ENCODE data around the gene CDH20. TPM values are rescaled to one million over a fixed set of nuclear protein-coding genes. Genes with fewer than 3 reads are reported as not detected.

Gene CDH20
- total and polyA plus RNA-seq, 2 of the 13 experiments (the other 11 are each of a cell fraction or from before 2014, with no cell fraction given): not detected

DNA sequence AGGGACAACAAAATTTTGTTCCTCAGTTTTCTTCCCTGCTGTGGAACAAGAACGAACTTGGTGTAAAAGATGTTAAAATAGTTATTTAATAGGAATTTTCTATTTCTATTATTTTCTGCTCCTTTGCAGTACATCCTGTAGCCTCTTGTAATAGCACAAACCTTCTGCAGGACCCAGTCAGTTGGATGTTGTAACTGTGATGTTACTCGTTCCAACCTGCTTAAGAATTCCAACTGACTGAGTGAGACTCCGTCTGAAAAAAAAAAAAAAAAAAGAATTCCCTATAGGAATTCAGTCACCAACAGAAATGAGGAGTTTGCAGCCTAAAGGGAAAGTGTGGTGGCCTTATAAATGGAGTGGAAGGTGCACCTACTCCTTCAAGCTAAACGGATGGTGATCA is 46.4 kb upstream of the CDH20 start (continued):
- TF ChIP-seq, protein P1, sequence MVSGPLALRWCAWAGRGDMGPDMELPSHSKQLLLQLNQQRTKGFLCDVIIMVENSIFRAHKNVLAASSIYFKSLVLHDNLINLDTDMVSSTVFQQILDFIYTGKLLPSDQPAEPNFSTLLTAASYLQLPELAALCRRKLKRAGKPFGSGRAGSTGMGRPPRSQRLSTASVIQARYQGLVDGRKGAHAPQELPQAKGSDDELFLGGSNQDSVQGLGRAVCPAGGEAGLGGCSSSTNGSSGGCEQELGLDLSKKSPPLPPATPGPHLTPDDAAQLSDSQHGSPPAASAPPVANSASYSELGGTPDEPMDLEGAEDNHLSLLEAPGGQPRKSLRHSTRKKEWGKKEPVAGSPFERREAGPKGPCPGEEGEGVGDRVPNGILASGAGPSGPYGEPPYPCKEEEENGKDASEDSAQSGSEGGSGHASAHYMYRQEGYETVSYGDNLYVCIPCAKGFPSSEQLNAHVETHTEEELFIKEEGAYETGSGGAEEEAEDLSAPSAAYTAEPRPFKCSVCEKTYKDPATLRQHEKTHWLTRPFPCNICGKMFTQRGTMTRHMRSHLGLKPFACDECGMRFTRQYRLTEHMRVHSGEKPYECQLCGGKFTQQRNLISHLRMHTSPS (CRISPR knock-in tag; IDR thresholded peaks at IDR 0.05; ENCODE audit: low read depth): no peak
- TF ChIP-seq PCBP1 (IDR thresholded peaks at IDR 0.05; ENCODE audit: borderline replicate concordance, low read depth, low read length) (no peak), ZBTB21 (CRISPR knock-in tag; IDR thresholded peaks at IDR 0.05) (no peak), ZNF382 (CRISPR knock-in tag; IDR thresholded peaks at IDR 0.05; ENCODE audit: borderline replicate concordance) (no peak), SRF (IDR thresholded peaks at IDR 0.05; ENCODE audit: low read depth, low read length) (no peak)
- TF ChIP-seq, protein P2, sequence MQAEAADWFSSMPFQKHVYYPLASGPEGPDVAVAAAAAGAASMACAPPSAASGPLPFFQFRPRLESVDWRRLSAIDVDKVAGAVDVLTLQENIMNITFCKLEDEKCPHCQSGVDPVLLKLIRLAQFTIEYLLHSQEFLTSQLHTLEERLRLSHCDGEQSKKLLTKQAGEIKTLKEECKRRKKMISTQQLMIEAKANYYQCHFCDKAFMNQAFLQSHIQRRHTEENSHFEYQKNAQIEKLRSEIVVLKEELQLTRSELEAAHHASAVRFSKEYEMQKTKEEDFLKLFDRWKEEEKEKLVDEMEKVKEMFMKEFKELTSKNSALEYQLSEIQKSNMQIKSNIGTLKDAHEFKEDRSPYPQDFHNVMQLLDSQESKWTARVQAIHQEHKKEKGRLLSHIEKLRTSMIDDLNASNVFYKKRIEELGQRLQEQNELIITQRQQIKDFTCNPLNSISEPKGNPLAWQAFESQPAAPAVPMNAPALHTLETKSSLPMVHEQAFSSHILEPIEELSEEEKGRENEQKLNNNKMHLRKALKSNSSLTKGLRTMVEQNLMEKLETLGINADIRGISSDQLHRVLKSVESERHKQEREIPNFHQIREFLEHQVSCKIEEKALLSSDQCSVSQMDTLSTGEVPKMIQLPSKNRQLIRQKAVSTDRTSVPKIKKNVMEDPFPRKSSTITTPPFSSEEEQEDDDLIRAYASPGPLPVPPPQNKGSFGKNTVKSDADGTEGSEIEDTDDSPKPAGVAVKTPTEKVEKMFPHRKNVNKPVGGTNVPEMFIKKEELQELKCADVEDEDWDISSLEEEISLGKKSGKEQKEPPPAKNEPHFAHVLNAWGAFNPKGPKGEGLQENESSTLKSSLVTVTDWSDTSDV (CRISPR knock-in tag; IDR thresholded peaks at IDR 0.05): no peak

DNA sequence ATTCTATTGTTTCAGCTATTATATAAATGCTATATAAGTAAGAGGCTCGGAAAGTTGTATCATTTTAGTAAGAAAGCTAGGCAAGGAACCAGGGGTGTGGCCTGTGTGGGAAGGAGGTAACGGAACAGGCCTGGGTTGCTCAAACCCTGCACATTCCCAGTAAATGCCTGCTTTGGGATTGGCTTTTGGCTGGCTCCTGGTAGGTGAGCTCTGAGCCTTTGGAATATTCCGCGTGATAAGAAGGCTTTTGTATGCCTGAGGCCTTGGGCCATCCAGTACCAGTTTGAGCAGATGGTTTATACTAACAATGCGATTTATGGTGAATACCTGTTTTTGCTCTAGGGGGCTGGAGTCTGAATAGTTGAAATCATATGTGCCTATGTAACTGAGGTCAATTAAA is 42.6 kb upstream of the CDH20 start:
- H3K9ac ChIP-seq (ENCODE audit: insufficient read depth, low read depth, low read length): no peak overlapping the region
- no peaks in the 10 kb centered on the region for H4K20me1 ChIP-seq (ENCODE audit: insufficient read depth, low read length)
- FAIRE-seq (no peak), DNase-seq (ENCODE audit: low spot score) (no peak), ATAC-seq (no peak)
- no peaks in the 10 kb centered on the region for H3K36me3 ChIP-seq (replicated peaks in 1 of 2; ENCODE audit: control insufficient read depth in 1 of 2, insufficient read depth in 2 of 2, low read length in 2 of 2)
- POLR2A ChIA-PET: no interaction called here
- in situ Hi-C loops (cut with HindIII; ENCODE audit: extremely low pct_ligation_motif_present, low pct_unique_long_range_greater_than_20kb) (no loop called here), intact Hi-C loops (cut with micrococcal nuclease; ENCODE audit: unreplicated experiment) (no loop called here)
- no peak overlapping the region for H2AFZ ChIP-seq (ENCODE audit: low read length)
- H3K4me1 ChIP-seq (ENCODE audit: insufficient read depth, low read length): no peaks in the 10 kb centered on the region
- no peaks in the 10 kb centered on the region for H3K27me3 ChIP-seq (ENCODE audit: control insufficient read depth in 1 of 2, insufficient read depth in 2 of 2, low read length in 2 of 2)
- H3K9me3 ChIP-seq (ENCODE audit: low read length): no peaks in the 10 kb centered on the region
- H3K27ac ChIP-seq (ENCODE audit: extremely low read length, insufficient read depth, low read length): no peak overlapping the region
- no TSS peak for BruUV-seq (replicated peaks)
- no peak overlapping the region for H3K4me2 ChIP-seq (ENCODE audit: low read depth, low read length)
- H3K79me2 ChIP-seq (ENCODE audit: insufficient read depth, low read length): no peaks in the 10 kb centered on the region
- no peak overlapping the region for H3K4me3 ChIP-seq (replicated peaks in 1 of 3; ENCODE audit: insufficient read depth in 1 of 3, low read depth in 2 of 3, low read length in 3 of 3)
- CTCF ChIA-PET (ENCODE audit: low intra/inter-chr PET ratio, low total read pairs): no interaction called here
- WGBS (ENCODE audit: low lambda C conversion rate): 0% methylated on average over 2 of the region's 5 CpGs
- TF ChIP-seq, protein P3, sequence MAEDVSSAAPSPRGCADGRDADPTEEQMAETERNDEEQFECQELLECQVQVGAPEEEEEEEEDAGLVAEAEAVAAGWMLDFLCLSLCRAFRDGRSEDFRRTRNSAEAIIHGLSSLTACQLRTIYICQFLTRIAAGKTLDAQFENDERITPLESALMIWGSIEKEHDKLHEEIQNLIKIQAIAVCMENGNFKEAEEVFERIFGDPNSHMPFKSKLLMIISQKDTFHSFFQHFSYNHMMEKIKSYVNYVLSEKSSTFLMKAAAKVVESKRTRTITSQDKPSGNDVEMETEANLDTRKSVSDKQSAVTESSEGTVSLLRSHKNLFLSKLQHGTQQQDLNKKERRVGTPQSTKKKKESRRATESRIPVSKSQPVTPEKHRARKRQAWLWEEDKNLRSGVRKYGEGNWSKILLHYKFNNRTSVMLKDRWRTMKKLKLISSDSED (CRISPR knock-in tag; IDR thresholded peaks at IDR 0.05): no peak
- TF ChIP-seq, protein P4, sequence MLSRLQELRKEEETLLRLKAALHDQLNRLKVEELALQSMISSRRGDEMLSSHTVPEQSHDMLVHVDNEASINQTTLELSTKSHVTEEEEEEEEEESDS (CRISPR knock-in tag; IDR thresholded peaks at IDR 0.05; ENCODE audit: borderline replicate concordance): no peak
